ENCODE results near the gene TMEM266.

GRCh38 chr15:76123031-76123430, 63.2 kb downstream of the TMEM266 start:
- TF ChIP-seq CTCF (IDR thresholded peaks at IDR 0.05; ENCODE audit: low read depth, low read length) = no peak
- no peak for TF ChIP-seq POLR2A (IDR thresholded peaks at IDR 0.05; ENCODE audit: extremely low read depth, insufficient read length)
- TF ChIP-seq MAX (IDR thresholded peaks at IDR 0.05; ENCODE audit: low read depth, low read length) = no peak
- TF ChIP-seq MYC (IDR thresholded peaks at IDR 0.05; ENCODE audit: low read depth, low read length) = no peak
